NCI-H226 (cell line): Measurements from ENCODE around the gene NTRK2.

Source experiments
- DNase-seq: peaks from one replicate; pipeline ENCODE4 v3.0.0-alpha.2; 2015

Gene NTRK2

GRCh38 chr9:84949971-84950370 is 280.4 kb downstream of the NTRK2 start:
- no peak for DNase-seq

- no peak for DNase-seq
These were observed 281.6 kb downstream of the NTRK2 start for GRCh38 chr9:84950879-84951811.

GRCh38 chr9:84953252-84953773 is 283.8 kb downstream of the NTRK2 start:
- no peak for DNase-seq

GRCh38 chr9:84953797-84954705 is 284.5 kb downstream of the NTRK2 start:
- DNase-seq: peak; percentile 3

- no peak for DNase-seq
These were observed 285.6 kb downstream of the NTRK2 start for GRCh38 chr9:84955155-84955554.

GRCh38 chr9:84955971-84956370 is 286.4 kb downstream of the NTRK2 start:
- DNase-seq: no peak

- DNase-seq: no peak
These were observed 289.8 kb downstream of the NTRK2 start for GRCh38 chr9:84959339-84959738.

GRCh38 chr9:84966876-84967830 is 297.6 kb downstream of the NTRK2 start:
- no peak for DNase-seq

- DNase-seq: no peak
These were observed 299.6 kb downstream of the NTRK2 start for GRCh38 chr9:84969084-84969483.

GRCh38 chr9:84969736-84970135 is 300.2 kb downstream of the NTRK2 start:
- no peak for DNase-seq

GRCh38 chr9:84970432-84970831 is 300.9 kb downstream of the NTRK2 start:
- no peak for DNase-seq

GRCh38 chr9:84971571-84971970 is 302.0 kb downstream of the NTRK2 start:
- DNase-seq: no peak

GRCh38 chr9:84974258-84974657 is 304.7 kb downstream of the NTRK2 start:
- no peak for DNase-seq

GRCh38 chr9:84974855-84975254 is 305.3 kb downstream of the NTRK2 start:
- DNase-seq: no peak

- DNase-seq: no peak
These were observed 306.4 kb downstream of the NTRK2 start for GRCh38 chr9:84975926-84976325.

- DNase-seq: no peak
These were observed 309.1 kb downstream of the NTRK2 start for GRCh38 chr9:84978661-84979060.

- no peak for DNase-seq
These were observed 314.2 kb downstream of the NTRK2 start for GRCh38 chr9:84983749-84984148.

GRCh38 chr9:84988621-84989020 is 319.1 kb downstream of the NTRK2 start:
- DNase-seq: no peak

- no peak for DNase-seq
These were observed 320.9 kb downstream of the NTRK2 start for GRCh38 chr9:84990416-84990815.

- no peak for DNase-seq
These were observed 321.5 kb downstream of the NTRK2 start for GRCh38 chr9:84990850-84991513.

GRCh38 chr9:84991514-84991870 is 322.0 kb downstream of the NTRK2 start:
- DNase-seq: no peak

- no peak for DNase-seq
These were observed 322.9 kb downstream of the NTRK2 start for GRCh38 chr9:84992381-84992780.
